Ishikawa (cell line): ENCODE measurements around the gene CFAP20DC.

ENCODE experiments used
- CEBPB ChIP-seq: IDR thresholded peaks from 2 replicates; pipeline ENCODE4 v1.6.1; 2012
- CREB1 ChIP-seq: IDR thresholded peaks from 2 replicates; pipeline ENCODE4 v1.6.1; 2012; ENCODE audit warnings: low read depth
- EGR1 ChIP-seq: IDR thresholded peaks from 2 replicates; pipeline ENCODE4 v1.6.1; 2012
- EP300 ChIP-seq: IDR thresholded peaks from 2 replicates; pipeline ENCODE4 v1.6.1; 2012; ENCODE audit warnings: borderline replicate concordance
- FOXM1 ChIP-seq: IDR thresholded peaks from 2 replicates; pipeline ENCODE4 v1.6.1; 2012; ENCODE audit warnings: low read depth, borderline replicate concordance
- MAX ChIP-seq: IDR thresholded peaks from 2 replicates; pipeline ENCODE4 v1.6.1; 2012
- NFIC ChIP-seq: IDR thresholded peaks from 2 replicates; pipeline ENCODE4 v1.6.1; 2012
- RAD21 ChIP-seq: IDR thresholded peaks from 2 replicates; pipeline ENCODE4 v1.6.1; 2012; ENCODE audit warnings: low read depth
- TAF1 ChIP-seq: IDR thresholded peaks from 2 replicates; pipeline ENCODE4 v1.6.1; 2012; ENCODE audit warnings: low read depth, mild to moderate bottlenecking
- TCF12 ChIP-seq: IDR thresholded peaks from 2 replicates; pipeline ENCODE4 v1.6.1; 2012; ENCODE audit warnings: low read depth
- TEAD4 ChIP-seq: IDR thresholded peaks from 2 replicates; pipeline ENCODE4 v1.6.1; 2012
- USF1 ChIP-seq: IDR thresholded peaks from 2 replicates; pipeline ENCODE4 v1.6.1; 2012
- YY1 ChIP-seq: IDR thresholded peaks from 2 replicates; pipeline ENCODE4 v1.6.1; 2012; ENCODE audit warnings: low read depth
- ZBTB7A ChIP-seq: IDR thresholded peaks from 2 replicates; pipeline ENCODE4 v1.6.1; 2012; ENCODE audit warnings: low read depth
- TF ChIP-seq, protein P1 (sequence below): IDR thresholded peaks from 2 replicates; pipeline ENCODE4 v1.6.1; 2012; ENCODE audit warnings: low read depth, mild to moderate bottlenecking

The CFAP20DC gene

GRCh38 chr3:58999134-58999773 lies 50.6 kb downstream of the CFAP20DC start:
- TF ChIP-seq ZBTB7A (no peak), MAX (no peak), RAD21 (no peak), EGR1 (no peak), EP300 (no peak), NFIC (no peak), CEBPB (no peak), CREB1 (no peak), YY1 (no peak), FOXM1 (no peak), TCF12 (no peak), TEAD4 (no peak), USF1 (no peak), TAF1 (no peak)
- TF ChIP-seq, protein P1, sequence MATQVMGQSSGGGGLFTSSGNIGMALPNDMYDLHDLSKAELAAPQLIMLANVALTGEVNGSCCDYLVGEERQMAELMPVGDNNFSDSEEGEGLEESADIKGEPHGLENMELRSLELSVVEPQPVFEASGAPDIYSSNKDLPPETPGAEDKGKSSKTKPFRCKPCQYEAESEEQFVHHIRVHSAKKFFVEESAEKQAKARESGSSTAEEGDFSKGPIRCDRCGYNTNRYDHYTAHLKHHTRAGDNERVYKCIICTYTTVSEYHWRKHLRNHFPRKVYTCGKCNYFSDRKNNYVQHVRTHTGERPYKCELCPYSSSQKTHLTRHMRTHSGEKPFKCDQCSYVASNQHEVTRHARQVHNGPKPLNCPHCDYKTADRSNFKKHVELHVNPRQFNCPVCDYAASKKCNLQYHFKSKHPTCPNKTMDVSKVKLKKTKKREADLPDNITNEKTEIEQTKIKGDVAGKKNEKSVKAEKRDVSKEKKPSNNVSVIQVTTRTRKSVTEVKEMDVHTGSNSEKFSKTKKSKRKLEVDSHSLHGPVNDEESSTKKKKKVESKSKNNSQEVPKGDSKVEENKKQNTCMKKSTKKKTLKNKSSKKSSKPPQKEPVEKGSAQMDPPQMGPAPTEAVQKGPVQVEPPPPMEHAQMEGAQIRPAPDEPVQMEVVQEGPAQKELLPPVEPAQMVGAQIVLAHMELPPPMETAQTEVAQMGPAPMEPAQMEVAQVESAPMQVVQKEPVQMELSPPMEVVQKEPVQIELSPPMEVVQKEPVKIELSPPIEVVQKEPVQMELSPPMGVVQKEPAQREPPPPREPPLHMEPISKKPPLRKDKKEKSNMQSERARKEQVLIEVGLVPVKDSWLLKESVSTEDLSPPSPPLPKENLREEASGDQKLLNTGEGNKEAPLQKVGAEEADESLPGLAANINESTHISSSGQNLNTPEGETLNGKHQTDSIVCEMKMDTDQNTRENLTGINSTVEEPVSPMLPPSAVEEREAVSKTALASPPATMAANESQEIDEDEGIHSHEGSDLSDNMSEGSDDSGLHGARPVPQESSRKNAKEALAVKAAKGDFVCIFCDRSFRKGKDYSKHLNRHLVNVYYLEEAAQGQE: no peak

GRCh38 chr3:58998476-58999117 lies 51.2 kb downstream of the CFAP20DC start:
- TF ChIP-seq EP300 (no peak), NFIC (no peak), TCF12 (no peak), ZBTB7A (no peak), TEAD4 (no peak), FOXM1 (no peak), USF1 (no peak), CEBPB (no peak), MAX (no peak), EGR1 (no peak), TAF1 (no peak), YY1 (no peak), CREB1 (no peak), RAD21 (no peak)
- TF ChIP-seq, protein P1: no peak

DNA sequence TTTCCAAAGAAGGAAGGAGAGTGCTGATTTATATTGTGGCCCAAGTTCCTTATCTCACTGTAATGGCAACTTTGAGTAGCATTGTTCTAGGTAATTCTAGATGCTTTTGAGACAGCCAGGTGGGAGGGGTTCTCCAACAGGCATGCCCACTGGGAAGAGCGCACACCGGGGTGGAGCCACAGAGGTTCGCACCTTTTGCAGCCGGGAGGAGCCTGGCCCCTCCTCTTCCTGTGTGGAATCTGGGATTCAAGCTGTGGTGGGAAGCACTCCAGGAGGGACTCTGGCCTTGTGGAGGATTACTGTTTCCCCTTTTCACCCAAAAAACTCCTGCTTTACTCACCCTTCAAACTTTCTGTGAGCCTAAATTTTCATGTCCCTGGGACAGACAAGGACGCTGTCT lies 53.1 kb downstream of the CFAP20DC start:
- TF ChIP-seq TCF12 (no peak), CEBPB (no peak), YY1 (no peak), CREB1 (no peak), TEAD4 (no peak), EP300 (no peak), TAF1 (no peak), NFIC (no peak), USF1 (no peak), ZBTB7A (no peak), RAD21 (no peak), FOXM1 (no peak), EGR1 (no peak), MAX (no peak)
- TF ChIP-seq, protein P1: no peak
